Astrocyte (in vitro differentiated cells and primary cell): Measurements from ENCODE around the gene RABGAP1L. TPM values are rescaled to one million over a fixed set of nuclear protein-coding genes. Genes with fewer than 3 reads are reported as not detected.
A peak's percentile ranks its signal among the peaks of the same experiment; 100 is the strongest.

Source experiments
- DNase-seq: peaks from one replicate; pipeline ENCODE4 v3.0.0-alpha.2; 2010; ENCODE audit warnings: low read depth
- FAIRE-seq: peaks from 2 replicates; lab custom pipeline; 2011; peaks lifted over from hg19 to GRCh38; lab: Jason Lieb, UNC
- H2AFZ ChIP-seq: 2 replicates; pipeline ENCODE4 v1.6.0; 2012; ENCODE audit warnings: low read depth, low read length, inconsistent platforms
- H3K27ac ChIP-seq: 2 replicates; pipeline ENCODE4 v1.5.1; 2011; ENCODE audit warnings: low read depth, low read length, inconsistent platforms
- H3K27me3 ChIP-seq: 2 replicates; pipeline ENCODE4 v1.6.0; 2011; ENCODE audit warnings: low read length, inconsistent platforms; ENCODE audit not compliant: insufficient read depth
- H3K36me3 ChIP-seq: 2 replicates; pipeline ENCODE4 v1.5.1; 2011; ENCODE audit warnings: low read length, inconsistent platforms; ENCODE audit not compliant: insufficient read depth
- H3K4me1 ChIP-seq: 2 replicates; pipeline ENCODE4 v1.5.1; 2011; ENCODE audit warnings: low read length, inconsistent platforms; ENCODE audit not compliant: insufficient read depth
- H3K4me2 ChIP-seq: 2 replicates; pipeline ENCODE4 v1.6.0; 2012; ENCODE audit warnings: low read length, inconsistent platforms
- H3K4me3 ChIP-seq: 2 replicates; pipeline ENCODE4 v1.5.1; 2011; ENCODE audit warnings: low read depth, mild to moderate bottlenecking, low read length, inconsistent platforms; ENCODE audit not compliant: insufficient read depth
- H3K79me2 ChIP-seq: 2 replicates; pipeline ENCODE4 v1.6.0; 2012; ENCODE audit warnings: mild to moderate bottlenecking, low read length, inconsistent platforms; ENCODE audit not compliant: insufficient read depth
- H3K9ac ChIP-seq: 2 replicates; pipeline ENCODE4 v1.6.0; 2012; ENCODE audit warnings: mild to moderate bottlenecking, low read length, inconsistent platforms
- H3K9me3 ChIP-seq: 2 replicates; pipeline ENCODE4 v1.5.1; 2012; ENCODE audit warnings: low read depth, mild to moderate bottlenecking, low read length, inconsistent platforms; ENCODE audit not compliant: insufficient read depth
- H4K20me1 ChIP-seq: 2 replicates; pipeline ENCODE4 v1.6.0; 2012; ENCODE audit warnings: low read length, inconsistent platforms; ENCODE audit not compliant: insufficient read depth
- H3K27ac Mint-ChIP-seq: one replicate; pipeline ENCODE4 v1.8.0; 2021; ENCODE audit warnings: mild to moderate bottlenecking, mixed read lengths; ENCODE audit not compliant: unreplicated experiment
- H3K27me3 Mint-ChIP-seq: one replicate; pipeline ENCODE4 v1.8.0; 2021; ENCODE audit warnings: low read depth, mixed read lengths; ENCODE audit not compliant: unreplicated experiment
- H3K36me3 Mint-ChIP-seq: one replicate; pipeline ENCODE4 v1.8.0; 2021; ENCODE audit warnings: low read depth, mixed read lengths; ENCODE audit not compliant: unreplicated experiment
- H3K4me1 Mint-ChIP-seq: one replicate; pipeline ENCODE4 v1.8.0; 2021; ENCODE audit warnings: low read depth, mixed read lengths; ENCODE audit not compliant: unreplicated experiment
- H3K4me3 Mint-ChIP-seq: one replicate; pipeline ENCODE4 v1.8.0; 2021; ENCODE audit warnings: mild to moderate bottlenecking, moderate library complexity, mixed read lengths; ENCODE audit not compliant: unreplicated experiment
- H3K9me3 Mint-ChIP-seq: one replicate; pipeline ENCODE4 v1.8.0; 2021; ENCODE audit warnings: mild to moderate bottlenecking, mixed read lengths; ENCODE audit not compliant: unreplicated experiment
- CTCF ChIP-seq: IDR thresholded peaks from 2 replicates; pipeline ENCODE4 v1.5.1; 2011; ENCODE audit warnings: low read depth, mild to moderate bottlenecking, inconsistent platforms, low read length, moderate library complexity; ENCODE audit not compliant: insufficient read depth
- EZH2 ChIP-seq: IDR thresholded peaks from 2 replicates; pipeline ENCODE4 v1.6.1; 2012; ENCODE audit warnings: mild to moderate bottlenecking, low read length, inconsistent platforms; ENCODE audit not compliant: insufficient read depth
- total RNA-seq: library from RNA; stranded (reverse); gene quantifications from 2 replicates; pipeline ENCODE4 v1.2.1, GENCODE V29; 2021

RABGAP1L gene
- total RNA-seq, 1 donor from 2014 or later, result 40.2 TPM

GRCh38 chr1:174206148-174206836 is 47.0 kb downstream of the RABGAP1L start:
- Histone ChIP-seq H2AFZ (no peak overlapping the region), H3K36me3 (no peaks in the 10 kb centered on the region), H3K4me1 (no peaks in the 10 kb centered on the region), H3K79me2 (peaks cover 30% of the 10 kb centered on the region), H3K9me3 (no peaks in the 10 kb centered on the region), H3K27ac (no peak overlapping the region), H3K4me2 (no peak overlapping the region), H4K20me1 (peaks cover 11% of the 10 kb centered on the region), H3K27me3 (no peaks in the 10 kb centered on the region), H3K4me3 (no peak overlapping the region), H3K9ac (no peak overlapping the region)
- H3K9me3 Mint-ChIP-seq, result peaks cover 11% of the 10 kb centered on the region
- H3K27me3 Mint-ChIP-seq, result no peaks in the 10 kb centered on the region
- H3K4me1 Mint-ChIP-seq, result peaks cover 4% of the 10 kb centered on the region
- no peak for TF ChIP-seq CTCF
- no peak for TF ChIP-seq EZH2
- DNase-seq (peak; percentile 36), FAIRE-seq (no peak)
- no peak overlapping the region for H3K4me3 Mint-ChIP-seq
- peaks cover 2% of the 10 kb centered on the region for H3K36me3 Mint-ChIP-seq
- H3K27ac Mint-ChIP-seq, result no peak overlapping the region

GRCh38 chr1:174209347-174210187 is 50.2 kb downstream of the RABGAP1L start:
- Mint-ChIP-seq H3K36me3 (peaks cover 2% of the 10 kb centered on the region), H3K27ac (no peak overlapping the region), H3K27me3 (no peaks in the 10 kb centered on the region), H3K4me3 (no peak overlapping the region), H3K9me3 (peaks cover 4% of the 10 kb centered on the region), H3K4me1 (peaks cover 4% of the 10 kb centered on the region)
- no peaks in the 10 kb centered on the region for H3K36me3 ChIP-seq
- H4K20me1 ChIP-seq, result peaks cover 11% of the 10 kb centered on the region
- no peaks in the 10 kb centered on the region for H3K27me3 ChIP-seq
- no peak for FAIRE-seq
- no peak overlapping the region for H3K4me2 ChIP-seq
- no peak overlapping the region for H3K27ac ChIP-seq
- no peak for TF ChIP-seq EZH2
- TF ChIP-seq CTCF, result no peak
- H3K79me2 ChIP-seq, result peaks cover 29% of the 10 kb centered on the region
- no peak overlapping the region for H3K9ac ChIP-seq
- no peaks in the 10 kb centered on the region for H3K4me1 ChIP-seq
- H3K9me3 ChIP-seq, result no peaks in the 10 kb centered on the region
- H2AFZ ChIP-seq, result no peak overlapping the region
- no peak overlapping the region for H3K4me3 ChIP-seq
- DNase-seq, result no peak
